ENCODE data around the gene GSAP. TPM values are rescaled to one million over a fixed set of nuclear protein-coding genes. Genes with fewer than 3 reads are reported as not detected.
A peak's percentile ranks its signal among the peaks of the same experiment; 100 is the strongest.

Gene GSAP
- total RNA-seq, 1 donor from 2014 or later, result 13.0 TPM

DNA sequence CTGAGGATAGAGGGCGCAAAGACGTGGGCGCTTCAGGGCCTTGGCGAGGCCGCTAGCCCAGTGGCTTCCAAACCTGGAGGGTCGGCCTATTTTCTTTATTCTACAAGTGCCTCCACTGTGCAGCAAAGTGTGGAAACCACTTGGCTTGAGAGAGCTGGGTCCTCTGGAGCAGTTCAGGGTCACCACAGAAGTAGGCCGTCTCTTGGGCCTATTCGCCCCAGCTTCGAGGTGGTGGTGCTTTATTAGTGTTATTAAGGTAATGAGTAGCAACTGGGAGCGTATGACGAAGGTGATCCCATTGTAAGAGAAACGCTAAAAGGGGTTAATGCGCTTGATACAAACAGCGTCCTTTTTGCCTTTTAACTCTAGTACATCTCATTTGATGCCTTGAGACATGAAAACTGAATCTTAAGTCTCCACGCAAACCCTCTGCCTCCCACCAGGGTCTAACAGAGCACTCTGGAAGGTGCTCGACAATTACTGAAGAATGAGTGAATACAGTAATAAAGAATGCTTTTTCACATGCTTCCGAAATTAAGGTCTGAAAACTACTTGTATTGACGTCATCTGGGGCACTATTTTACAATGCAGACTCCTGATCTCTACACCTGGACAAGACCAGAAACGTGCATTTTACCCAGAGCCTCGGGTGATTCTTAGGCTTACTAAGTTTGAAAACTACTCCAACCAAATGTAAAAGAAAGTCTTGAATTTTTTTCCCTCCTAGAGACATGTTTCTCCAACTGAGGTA lies 647 bp upstream of the GSAP start:
- Histone ChIP-seq H3K27me3 (no peaks in the 10 kb centered on the region), H3K9me3 (no peaks in the 10 kb centered on the region), H3K36me3 (no peaks in the 10 kb centered on the region), H3K4me3 (peak overlapping the region; percentile 64 to 75), H3K27ac (peak overlapping the region; percentile 75), H3K4me1 (peaks cover 15% of the 10 kb centered on the region)
- TF ChIP-seq, protein P1, sequence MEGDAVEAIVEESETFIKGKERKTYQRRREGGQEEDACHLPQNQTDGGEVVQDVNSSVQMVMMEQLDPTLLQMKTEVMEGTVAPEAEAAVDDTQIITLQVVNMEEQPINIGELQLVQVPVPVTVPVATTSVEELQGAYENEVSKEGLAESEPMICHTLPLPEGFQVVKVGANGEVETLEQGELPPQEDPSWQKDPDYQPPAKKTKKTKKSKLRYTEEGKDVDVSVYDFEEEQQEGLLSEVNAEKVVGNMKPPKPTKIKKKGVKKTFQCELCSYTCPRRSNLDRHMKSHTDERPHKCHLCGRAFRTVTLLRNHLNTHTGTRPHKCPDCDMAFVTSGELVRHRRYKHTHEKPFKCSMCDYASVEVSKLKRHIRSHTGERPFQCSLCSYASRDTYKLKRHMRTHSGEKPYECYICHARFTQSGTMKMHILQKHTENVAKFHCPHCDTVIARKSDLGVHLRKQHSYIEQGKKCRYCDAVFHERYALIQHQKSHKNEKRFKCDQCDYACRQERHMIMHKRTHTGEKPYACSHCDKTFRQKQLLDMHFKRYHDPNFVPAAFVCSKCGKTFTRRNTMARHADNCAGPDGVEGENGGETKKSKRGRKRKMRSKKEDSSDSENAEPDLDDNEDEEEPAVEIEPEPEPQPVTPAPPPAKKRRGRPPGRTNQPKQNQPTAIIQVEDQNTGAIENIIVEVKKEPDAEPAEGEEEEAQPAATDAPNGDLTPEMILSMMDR (IDR thresholded peaks at IDR 0.05), result no peak
- no peak for TF ChIP-seq POLR2AphosphoS5 (IDR thresholded peaks at IDR 0.05; ENCODE audit: insufficient read depth in 1 of 2, low read depth in 1 of 2)
- no peak for TF ChIP-seq POLR2A (IDR thresholded peaks at IDR 0.05)
- DNase-seq (ENCODE audit: extremely low spot score in 2 of 2), result no peak
- intact Hi-C loops (cut with DNase I), result loop anchor here (10.0 kb wide), 1 partner anchor 118 kb away; the partner anchor contains the start of gene PTPN12

DNA sequence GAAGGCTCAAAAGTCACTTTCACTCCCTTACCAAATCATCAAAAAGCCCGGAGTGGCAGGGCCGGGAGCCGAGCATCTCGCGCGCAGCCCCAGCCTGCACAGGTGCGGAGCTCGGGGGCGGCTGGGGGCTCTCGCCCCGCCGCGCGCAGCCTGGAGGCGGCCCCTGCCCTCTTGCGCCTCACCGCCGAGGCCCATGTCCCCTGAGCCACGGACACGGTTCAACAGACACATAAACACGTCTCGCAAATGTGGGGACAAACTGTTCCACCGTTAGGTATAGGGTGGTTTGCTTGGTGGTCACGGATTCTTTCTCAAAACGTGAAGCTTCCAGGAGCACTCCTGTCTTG lies 700 bp downstream of the GSAP start:
- Histone ChIP-seq H3K4me1 (peaks cover 15% of the 10 kb centered on the region), H3K27ac (peak overlapping the region; percentile 75), H3K9me3 (no peaks in the 10 kb centered on the region), H3K27me3 (no peaks in the 10 kb centered on the region), H3K4me3 (peak overlapping the region; percentile 64 to 75), H3K36me3 (no peaks in the 10 kb centered on the region)
- no peak for DNase-seq (ENCODE audit: extremely low spot score in 2 of 2)
- intact Hi-C loops (cut with DNase I), result loop anchor here (10.0 kb wide), 1 partner anchor 119 kb away; the partner anchor contains the start of gene PTPN12
- no peak for TF ChIP-seq POLR2A (IDR thresholded peaks at IDR 0.05)
- TF ChIP-seq, protein P1 (IDR thresholded peaks at IDR 0.05), result no peak
- TF ChIP-seq POLR2AphosphoS5 (IDR thresholded peaks at IDR 0.05; ENCODE audit: insufficient read depth in 1 of 2, low read depth in 1 of 2), result no peak

DNA sequence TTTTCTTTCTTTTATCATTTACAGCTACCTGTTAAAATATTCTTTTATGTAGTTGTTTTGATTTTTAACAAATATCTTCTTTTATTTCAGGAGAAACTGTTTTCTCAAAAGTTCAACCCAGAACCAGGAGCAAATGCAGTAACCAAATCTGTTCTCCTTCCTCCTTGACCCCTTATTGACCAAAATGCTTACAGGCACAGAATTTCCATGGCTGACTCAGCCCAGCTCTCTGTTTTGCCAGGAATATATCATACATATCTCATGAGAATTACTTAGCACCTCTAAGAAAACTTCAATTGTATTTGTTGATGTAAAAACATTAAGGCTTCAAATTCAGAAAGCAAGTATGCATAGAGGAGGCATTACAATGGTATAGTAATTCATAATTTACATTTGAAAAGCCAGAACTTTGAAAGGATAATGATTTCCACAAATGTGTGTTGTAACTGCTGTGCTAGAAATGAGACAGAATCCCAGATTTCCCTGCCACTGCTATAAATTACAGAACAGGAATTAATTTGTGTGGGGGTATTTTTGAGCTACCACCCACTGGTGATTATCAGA lies 2.2 kb downstream of the GSAP start:
- peaks cover 15% of the 10 kb centered on the region for H3K4me1 ChIP-seq
- H3K27me3 ChIP-seq, result no peaks in the 10 kb centered on the region
- H3K27ac ChIP-seq, result no peak overlapping the region
- H3K4me3 ChIP-seq, result no peak overlapping the region
- intact Hi-C loops (cut with DNase I), result loop anchor here (10.0 kb wide), 1 partner anchor 121 kb away; the partner anchor contains the start of gene PTPN12
- H3K9me3 ChIP-seq, result no peaks in the 10 kb centered on the region
- TF ChIP-seq POLR2A (IDR thresholded peaks at IDR 0.05) (no peak), POLR2AphosphoS5 (IDR thresholded peaks at IDR 0.05; ENCODE audit: insufficient read depth in 1 of 2, low read depth in 1 of 2) (no peak)
- TF ChIP-seq, protein P1 (IDR thresholded peaks at IDR 0.05), result no peak
- H3K36me3 ChIP-seq, result no peaks in the 10 kb centered on the region
- no peak for DNase-seq (ENCODE audit: extremely low spot score in 2 of 2)

DNA sequence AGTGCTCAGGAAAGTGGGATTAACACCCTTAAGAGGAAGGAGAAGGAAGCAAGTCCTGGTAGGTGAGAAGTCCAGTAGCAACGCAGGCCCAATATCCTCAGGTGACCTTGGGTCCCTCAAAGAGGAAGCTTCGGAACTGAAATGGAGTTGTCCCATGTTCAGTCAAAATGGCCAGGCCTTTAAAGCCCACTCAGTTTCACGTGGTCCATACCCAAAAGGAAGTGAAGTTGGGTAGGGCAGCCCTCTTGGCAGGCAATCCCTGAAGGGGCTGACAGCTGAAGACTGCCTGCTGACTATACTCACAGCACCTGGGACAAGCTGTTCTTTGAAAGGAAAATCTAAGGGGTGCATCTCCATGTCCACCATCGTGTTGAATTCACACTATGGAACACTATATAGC lies 3.0 kb downstream of the GSAP start:
- Histone ChIP-seq H3K4me1 (peaks cover 15% of the 10 kb centered on the region), H3K27ac (no peak overlapping the region), H3K9me3 (no peaks in the 10 kb centered on the region), H3K36me3 (no peaks in the 10 kb centered on the region), H3K27me3 (no peaks in the 10 kb centered on the region), H3K4me3 (no peak overlapping the region)
- no peak for DNase-seq (ENCODE audit: extremely low spot score in 2 of 2)
- intact Hi-C loops (cut with DNase I), result loop anchor here (10.0 kb wide), 1 partner anchor 122 kb away; the partner anchor contains the start of gene PTPN12
- TF ChIP-seq, protein P1 (IDR thresholded peaks at IDR 0.05), result no peak
- TF ChIP-seq POLR2A (IDR thresholded peaks at IDR 0.05) (no peak), POLR2AphosphoS5 (IDR thresholded peaks at IDR 0.05; ENCODE audit: insufficient read depth in 1 of 2, low read depth in 1 of 2) (no peak)
